A673 (cell line): ENCODE results near the gene FLT3.

Experiments used
- CTCF ChIP-seq: fragments of 300-800, 200-600 bp; sonication (generic); conservative IDR thresholded peaks from 2 replicates; pipeline ENCODE4 v1.5.1; 2017; ENCODE audit warnings: low read depth, mild to moderate bottlenecking, antibody characterized with exemption, low read length, moderate library complexity, mixed read lengths
- EZH2 ChIP-seq: fragments of 200-600 bp; sonication (generic); IDR thresholded peaks from 2 replicates; pipeline ENCODE4 v1.6.1; 2017; ENCODE audit warnings: borderline replicate concordance, low read depth, mild to moderate bottlenecking, mixed read lengths, antibody characterized with exemption, low read length; ENCODE audit not compliant: poor library complexity, severe bottlenecking

- no peak for TF ChIP-seq CTCF
- peak; percentile 73 for TF ChIP-seq EZH2
Measured at GRCh38 chr13:28099396-28100149, 803 bp downstream of the FLT3 start.
